DOHH2 (cell line): ENCODE results near the gene DZIP1.

ENCODE experiments used
- EZH2phosphoT487 ChIP-seq: fragments of 200-600 bp; sonication (generic); IDR thresholded peaks from 2 replicates; pipeline ENCODE4 v1.6.1; 2017; ENCODE audit warnings: borderline replicate concordance, mild to moderate bottlenecking, antibody characterized with exemption, low read length, moderate library complexity, mixed read lengths
- TF ChIP-seq, protein P1 (sequence below): fragments of 200-600 bp; sonication (generic); IDR thresholded peaks from one replicate; pipeline ENCODE4 v1.5.1; 2014; ENCODE audit warnings: antibody characterized with exemption, mild to moderate bottlenecking, low read depth, low read length; ENCODE audit not compliant: poor library complexity, severe bottlenecking

- TF ChIP-seq, protein P1, sequence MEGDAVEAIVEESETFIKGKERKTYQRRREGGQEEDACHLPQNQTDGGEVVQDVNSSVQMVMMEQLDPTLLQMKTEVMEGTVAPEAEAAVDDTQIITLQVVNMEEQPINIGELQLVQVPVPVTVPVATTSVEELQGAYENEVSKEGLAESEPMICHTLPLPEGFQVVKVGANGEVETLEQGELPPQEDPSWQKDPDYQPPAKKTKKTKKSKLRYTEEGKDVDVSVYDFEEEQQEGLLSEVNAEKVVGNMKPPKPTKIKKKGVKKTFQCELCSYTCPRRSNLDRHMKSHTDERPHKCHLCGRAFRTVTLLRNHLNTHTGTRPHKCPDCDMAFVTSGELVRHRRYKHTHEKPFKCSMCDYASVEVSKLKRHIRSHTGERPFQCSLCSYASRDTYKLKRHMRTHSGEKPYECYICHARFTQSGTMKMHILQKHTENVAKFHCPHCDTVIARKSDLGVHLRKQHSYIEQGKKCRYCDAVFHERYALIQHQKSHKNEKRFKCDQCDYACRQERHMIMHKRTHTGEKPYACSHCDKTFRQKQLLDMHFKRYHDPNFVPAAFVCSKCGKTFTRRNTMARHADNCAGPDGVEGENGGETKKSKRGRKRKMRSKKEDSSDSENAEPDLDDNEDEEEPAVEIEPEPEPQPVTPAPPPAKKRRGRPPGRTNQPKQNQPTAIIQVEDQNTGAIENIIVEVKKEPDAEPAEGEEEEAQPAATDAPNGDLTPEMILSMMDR, result no peak
- no peak for TF ChIP-seq EZH2phosphoT487
Measured at GRCh38 chr13:95626768-95627167, 17.7 kb downstream of the DZIP1 start.
